Choroid plexus epithelial cell (primary cell): ENCODE data around the gene DHX9.

Source experiments
- DNase-seq: peaks from one replicate; pipeline ENCODE4 v3.0.0-alpha.2; 2010; ENCODE audit warnings: low read depth
- H3K4me3 ChIP-seq: 2 replicates; pipeline ENCODE4 v1.5.1; 2011; ENCODE audit warnings: low read depth, mild to moderate bottlenecking, control low read depth, low read length, moderate library complexity
- TF ChIP-seq, protein P1 (sequence below): conservative IDR thresholded peaks from 2 replicates; pipeline ENCODE4 v1.5.1; 2011; ENCODE audit warnings: low read depth, mild to moderate bottlenecking, control low read depth, inconsistent platforms, low read length, moderate library complexity

DHX9 gene

DNA sequence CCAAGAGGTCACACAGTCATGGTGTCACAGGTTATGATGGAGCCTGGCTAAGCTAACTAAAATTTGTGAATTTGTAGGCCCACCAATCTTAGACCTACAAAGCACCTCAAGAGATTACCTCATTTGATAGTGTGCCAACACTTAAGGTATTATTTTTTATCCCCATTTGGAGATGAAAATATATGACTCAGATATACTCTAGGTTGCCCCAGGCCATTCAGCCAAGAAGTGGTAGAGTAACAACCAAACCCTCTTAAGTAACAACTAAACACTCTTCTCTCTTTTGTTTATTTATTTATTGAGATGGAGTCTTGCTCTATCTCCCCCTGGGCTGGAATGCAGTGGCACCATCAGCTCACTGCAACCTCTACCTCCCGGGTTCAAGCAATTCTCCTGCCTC lies 35.3 kb upstream of the DHX9 start:
- no peak for DNase-seq
- TF ChIP-seq, protein P1, sequence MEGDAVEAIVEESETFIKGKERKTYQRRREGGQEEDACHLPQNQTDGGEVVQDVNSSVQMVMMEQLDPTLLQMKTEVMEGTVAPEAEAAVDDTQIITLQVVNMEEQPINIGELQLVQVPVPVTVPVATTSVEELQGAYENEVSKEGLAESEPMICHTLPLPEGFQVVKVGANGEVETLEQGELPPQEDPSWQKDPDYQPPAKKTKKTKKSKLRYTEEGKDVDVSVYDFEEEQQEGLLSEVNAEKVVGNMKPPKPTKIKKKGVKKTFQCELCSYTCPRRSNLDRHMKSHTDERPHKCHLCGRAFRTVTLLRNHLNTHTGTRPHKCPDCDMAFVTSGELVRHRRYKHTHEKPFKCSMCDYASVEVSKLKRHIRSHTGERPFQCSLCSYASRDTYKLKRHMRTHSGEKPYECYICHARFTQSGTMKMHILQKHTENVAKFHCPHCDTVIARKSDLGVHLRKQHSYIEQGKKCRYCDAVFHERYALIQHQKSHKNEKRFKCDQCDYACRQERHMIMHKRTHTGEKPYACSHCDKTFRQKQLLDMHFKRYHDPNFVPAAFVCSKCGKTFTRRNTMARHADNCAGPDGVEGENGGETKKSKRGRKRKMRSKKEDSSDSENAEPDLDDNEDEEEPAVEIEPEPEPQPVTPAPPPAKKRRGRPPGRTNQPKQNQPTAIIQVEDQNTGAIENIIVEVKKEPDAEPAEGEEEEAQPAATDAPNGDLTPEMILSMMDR: no peak

DNA sequence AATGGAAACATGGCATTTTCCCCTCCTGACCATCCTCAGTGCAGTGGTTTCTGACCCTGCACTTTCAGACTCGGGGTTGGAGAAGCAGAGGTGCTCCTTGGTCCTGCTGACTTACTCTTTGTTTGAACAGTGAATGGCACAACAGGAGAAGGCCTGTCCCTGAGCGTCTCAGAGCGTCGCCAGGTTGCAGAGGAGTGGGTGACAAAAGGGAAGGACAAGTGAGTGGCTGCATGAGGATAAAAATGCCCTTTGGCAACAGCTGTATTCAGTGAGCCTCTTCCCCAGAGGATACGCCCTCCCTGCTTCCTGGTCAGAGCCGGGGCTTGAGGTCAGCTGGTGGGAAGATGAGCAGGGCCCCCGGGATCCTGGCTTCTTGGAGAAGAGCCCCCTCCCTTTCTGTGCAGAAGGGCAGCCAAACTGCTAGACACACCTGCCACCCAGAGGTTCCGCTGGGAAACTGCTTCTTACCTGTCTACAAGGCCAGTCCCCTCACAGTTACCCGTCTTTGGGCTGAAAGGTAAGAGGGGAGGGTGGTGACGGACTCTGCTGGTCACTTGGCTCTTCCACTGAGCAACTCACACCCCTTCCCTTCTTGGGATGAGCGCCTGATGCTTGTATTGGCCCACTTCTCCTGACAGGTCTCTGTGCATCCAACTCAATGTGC lies 33.0 kb upstream of the DHX9 start:
- H3K4me3 ChIP-seq: no peak overlapping the region
- no peak for DNase-seq
- TF ChIP-seq, protein P1: no peak

More for the DNA sequence above, 35.3 kb upstream of the DHX9 start:
- no peak overlapping the region for H3K4me3 ChIP-seq

DNA sequence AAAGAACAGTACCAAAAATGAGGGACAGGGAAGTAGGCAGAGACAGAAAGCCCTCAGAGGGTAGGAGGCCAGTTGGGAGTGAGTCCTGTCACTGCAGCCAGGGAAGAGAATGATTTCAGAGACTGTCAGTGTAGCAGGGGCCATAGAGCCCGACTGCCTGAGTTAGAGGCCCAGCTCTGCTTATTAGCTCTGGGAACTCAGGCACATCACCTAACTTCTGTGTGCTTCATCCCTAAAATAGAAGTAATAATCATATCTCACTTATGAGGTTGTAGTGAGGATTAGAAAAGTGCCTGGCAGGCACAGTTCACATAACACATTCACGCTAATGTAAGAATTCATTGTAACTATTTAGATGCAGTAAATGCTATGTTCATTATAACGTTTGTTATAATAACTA lies 31.2 kb upstream of the DHX9 start:
- TF ChIP-seq, protein P1: no peak
- no peak overlapping the region for H3K4me3 ChIP-seq
- no peak for DNase-seq

DNA sequence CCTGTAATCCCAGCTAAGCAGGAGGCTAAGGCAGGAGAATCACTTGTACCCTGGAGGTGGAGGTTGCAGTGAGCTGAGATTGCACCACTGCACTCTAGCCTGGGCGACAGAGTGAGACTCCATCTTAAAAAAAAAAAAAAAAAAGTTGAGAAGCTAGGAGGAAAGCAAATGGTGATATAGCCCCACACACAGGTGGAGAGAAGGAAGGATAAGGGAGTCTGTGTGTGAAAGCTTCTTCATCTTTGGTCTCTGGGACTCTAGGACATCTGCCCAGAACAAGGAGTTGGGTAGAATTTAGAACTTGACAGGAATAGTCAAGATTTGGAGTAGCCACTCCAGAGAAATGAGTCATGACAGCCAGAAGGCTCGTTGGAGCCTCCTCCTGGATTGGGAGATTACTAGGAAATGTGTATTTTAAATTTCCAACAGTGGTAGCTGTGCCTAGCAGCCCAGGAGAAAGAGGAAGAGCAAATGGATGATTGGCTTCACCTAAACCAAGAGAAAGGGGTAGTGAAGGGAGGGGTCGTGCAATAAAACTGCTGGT lies 29.7 kb upstream of the DHX9 start:
- TF ChIP-seq, protein P1: no peak
- H3K4me3 ChIP-seq: no peak overlapping the region
- no peak for DNase-seq

DNA sequence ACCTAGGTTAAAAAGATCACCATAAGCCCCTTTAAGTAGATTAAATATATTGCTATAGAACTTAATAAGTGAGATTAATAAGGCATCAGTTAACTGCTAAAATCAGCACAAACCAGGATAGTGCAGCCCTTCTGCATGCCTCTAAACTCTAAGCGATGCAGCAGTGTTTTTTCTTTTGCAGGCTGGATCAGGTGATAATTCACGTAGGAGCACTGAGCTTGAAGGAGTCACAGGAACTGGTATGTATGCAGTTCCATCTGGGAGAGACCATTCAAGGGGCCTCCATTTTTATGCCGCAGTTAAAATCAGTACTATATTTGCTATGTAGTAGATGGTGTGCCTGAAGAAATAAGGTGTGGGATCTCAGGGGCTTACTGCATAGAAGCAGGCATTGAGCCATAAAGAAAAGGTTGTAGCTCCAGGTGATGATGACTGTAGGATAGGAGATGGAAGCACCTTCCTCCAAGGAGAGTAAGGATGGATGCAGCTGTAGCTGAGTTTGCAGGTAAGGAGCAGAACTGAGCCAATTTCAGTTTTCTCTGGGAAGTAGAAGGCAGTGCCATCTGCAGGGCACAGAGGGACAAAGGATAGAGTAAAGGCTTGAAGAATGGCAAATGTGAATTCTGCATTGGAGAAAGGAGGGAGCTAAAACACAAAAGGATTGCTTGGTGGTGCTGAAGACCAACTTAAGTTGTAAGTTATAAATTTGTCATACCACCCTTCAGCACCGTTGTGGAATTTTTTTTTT lies 27.0 kb upstream of the DHX9 start:
- TF ChIP-seq, protein P1: no peak
- no peak overlapping the region for H3K4me3 ChIP-seq
- no peak for DNase-seq

DNA sequence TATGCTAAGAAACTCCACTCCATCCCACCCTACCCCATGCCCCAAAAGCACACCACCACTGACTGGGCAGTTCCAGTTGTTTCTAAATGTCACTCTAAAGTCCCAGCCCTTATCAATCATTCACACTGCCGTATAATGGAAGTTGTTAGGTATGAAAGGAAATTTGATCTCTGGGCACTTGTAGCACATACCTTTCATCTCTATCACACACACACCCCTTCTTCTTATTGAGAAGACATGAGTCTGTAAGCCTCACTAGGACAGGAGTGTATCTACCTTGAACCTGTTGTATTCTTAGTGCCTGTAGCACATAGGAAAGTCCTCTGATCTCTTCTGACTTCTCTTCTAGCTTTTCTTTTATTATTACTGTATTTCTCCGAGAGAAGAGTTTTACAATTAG lies 22.3 kb upstream of the DHX9 start:
- no peak for DNase-seq
- TF ChIP-seq, protein P1: no peak
- no peak overlapping the region for H3K4me3 ChIP-seq

DNA sequence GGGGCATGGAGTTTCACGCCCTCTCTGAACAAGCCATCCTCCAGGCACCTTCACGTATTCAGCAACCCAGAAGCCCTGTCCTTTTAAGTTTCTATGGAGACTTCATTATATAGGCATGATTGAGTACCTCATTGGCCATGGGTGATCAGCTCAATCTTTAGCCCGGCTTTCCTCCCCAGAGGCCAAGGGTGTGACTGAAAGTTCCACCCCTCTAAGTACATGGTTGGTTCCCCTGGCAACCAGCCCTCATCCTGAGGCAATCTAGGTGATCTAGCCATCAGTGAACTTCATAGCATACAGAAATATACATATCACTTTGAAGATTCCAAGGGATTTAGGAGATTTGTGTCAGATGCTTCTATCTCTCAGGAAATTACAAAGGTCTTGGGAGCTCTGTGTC lies 21.3 kb upstream of the DHX9 start:
- no peak for DNase-seq
- TF ChIP-seq, protein P1: no peak
- H3K4me3 ChIP-seq: no peak overlapping the region
